ENCODE data around the gene NAGLU. TPM values are rescaled to one million over a fixed set of nuclear protein-coding genes. Genes with fewer than 3 reads are reported as not detected.
A peak's percentile ranks its signal among the peaks of the same experiment; 100 is the strongest.

NAGLU gene
- total RNA-seq = 10 to 100 TPM; 19.3 to 20.5 TPM

GRCh38 chr17:42536048-42536371 is at the start of gene NAGLU:
NAGLU (plus strand) TSS chr17:42536241; CDS start chr17:42536273, 32 bp downstream.
- Mint-ChIP-seq H3K36me3 (ENCODE audit: low read depth) (peaks cover 13% of the 10 kb centered on the region), H3K9me3 (ENCODE audit: insufficient read depth) (no peaks in the 10 kb centered on the region), H3K4me1 (ENCODE audit: low read depth) (peaks cover 59% of the 10 kb centered on the region), H3K27ac (peak within 1 kb of the TSS; percentile 87), H3K4me3 (peak within 1 kb of the TSS; percentile 87), H3K27me3 (ENCODE audit: low read depth) (peaks cover 7% of the 10 kb centered on the region)
- CTCF ChIA-PET = interaction anchor here (0.7 to 3.9 kb wide), 14 partner anchors 9 to 346 kb away, joined by 3 to 23 read pairs (median 4); partner anchors contain the start of gene PSMC3IP
- POLR2A ChIA-PET = interaction anchor here (0.6 to 2.0 kb wide), 5 partner anchors 9 to 269 kb away, joined by 3 to 8 read pairs (median 3); no protein-coding TSS in a partner anchor
- peak; percentile 91 for ATAC-seq
- peak; percentile 88 for DNase-seq

- Mint-ChIP-seq H3K27ac (peak overlapping the region; percentile 0), H3K36me3 (ENCODE audit: low read depth) (no peaks in the 10 kb centered on the region), H3K27me3 (ENCODE audit: low read depth) (peaks cover 10% of the 10 kb centered on the region), H3K4me3 (no peak overlapping the region), H3K4me1 (ENCODE audit: low read depth) (peaks cover 36% of the 10 kb centered on the region), H3K9me3 (ENCODE audit: insufficient read depth) (no peaks in the 10 kb centered on the region)
- ChIA-PET POLR2A (no interaction called here), CTCF (interaction anchor here (0.5 to 1.3 kb wide), 5 partner anchors 19 to 82 kb away, joined by 3 to 6 read pairs (median 4); no protein-coding TSS in a partner anchor)
- DNase-seq (no peak), ATAC-seq (no peak)
Observed at GRCh38 chr17:42488032-42488431, 48.0 kb upstream of the NAGLU start.

GRCh38 chr17:42493319-42493718 is 42.7 kb upstream of the NAGLU start:
- Mint-ChIP-seq H3K36me3 (ENCODE audit: low read depth) (no peaks in the 10 kb centered on the region), H3K27ac (no peak overlapping the region), H3K27me3 (ENCODE audit: low read depth) (peaks cover 8% of the 10 kb centered on the region), H3K9me3 (ENCODE audit: insufficient read depth) (no peaks in the 10 kb centered on the region), H3K4me1 (ENCODE audit: low read depth) (peaks cover 16% of the 10 kb centered on the region), H3K4me3 (no peak overlapping the region)
- CTCF ChIA-PET = interaction anchor here (0.7 kb wide), 1 partner anchor 530 kb away, joined by 3 read pairs; no protein-coding TSS in a partner anchor
- no peak for DNase-seq
- POLR2A ChIA-PET = interaction anchor here (1.1 kb wide), 1 partner anchor 156 kb away, joined by 3 read pairs; no protein-coding TSS in a partner anchor
- ATAC-seq = no peak

- peaks cover 3% of the 10 kb centered on the region for H3K27me3 Mint-ChIP-seq (ENCODE audit: low read depth)
- DNase-seq (no peak), ATAC-seq (no peak)
- ChIA-PET CTCF (interaction anchor here (0.7 to 1.8 kb wide), 7 partner anchors 23 to 247 kb away, joined by 3 to 6 read pairs (median 4); no protein-coding TSS in a partner anchor), POLR2A (no interaction called here)
- H3K9me3 Mint-ChIP-seq (ENCODE audit: insufficient read depth) = no peaks in the 10 kb centered on the region
- H3K27ac Mint-ChIP-seq = no peak overlapping the region
- peaks cover 14% of the 10 kb centered on the region for H3K4me1 Mint-ChIP-seq (ENCODE audit: low read depth)
- no peaks in the 10 kb centered on the region for H3K36me3 Mint-ChIP-seq (ENCODE audit: low read depth)
- no peak overlapping the region for H3K4me3 Mint-ChIP-seq
Observed at GRCh38 chr17:42494673-42495072, 41.4 kb upstream of the NAGLU start.

GRCh38 chr17:42498828-42499227 is 37.2 kb upstream of the NAGLU start:
- Mint-ChIP-seq H3K36me3 (ENCODE audit: low read depth) (no peaks in the 10 kb centered on the region), H3K9me3 (ENCODE audit: insufficient read depth) (no peaks in the 10 kb centered on the region), H3K4me3 (no peak overlapping the region), H3K4me1 (ENCODE audit: low read depth) (peaks cover 14% of the 10 kb centered on the region), H3K27me3 (ENCODE audit: low read depth) (no peaks in the 10 kb centered on the region), H3K27ac (no peak overlapping the region)
- DNase-seq = no peak
- ChIA-PET POLR2A (no interaction called here), CTCF (no interaction called here)
- no peak for ATAC-seq

- Mint-ChIP-seq H3K36me3 (ENCODE audit: low read depth) (no peaks in the 10 kb centered on the region), H3K4me3 (no peak overlapping the region), H3K27ac (no peak overlapping the region), H3K9me3 (ENCODE audit: insufficient read depth) (no peaks in the 10 kb centered on the region), H3K27me3 (ENCODE audit: low read depth) (no peaks in the 10 kb centered on the region), H3K4me1 (ENCODE audit: low read depth) (no peaks in the 10 kb centered on the region)
- POLR2A ChIA-PET = no interaction called here
- ATAC-seq (no peak), DNase-seq (no peak)
- CTCF ChIA-PET = no interaction called here
Observed at GRCh38 chr17:42502091-42502490, 34.0 kb upstream of the NAGLU start.

GRCh38 chr17:42502926-42503325 is 33.1 kb upstream of the NAGLU start:
- H3K27ac Mint-ChIP-seq = no peak overlapping the region
- no peak for ATAC-seq
- POLR2A ChIA-PET = no interaction called here
- H3K27me3 Mint-ChIP-seq (ENCODE audit: low read depth) = peaks cover 5% of the 10 kb centered on the region
- no peaks in the 10 kb centered on the region for H3K36me3 Mint-ChIP-seq (ENCODE audit: low read depth)
- no peaks in the 10 kb centered on the region for H3K9me3 Mint-ChIP-seq (ENCODE audit: insufficient read depth)
- H3K4me1 Mint-ChIP-seq (ENCODE audit: low read depth) = no peaks in the 10 kb centered on the region
- H3K4me3 Mint-ChIP-seq = no peak overlapping the region
- DNase-seq = no peak
- CTCF ChIA-PET = no interaction called here

- peaks cover 10% of the 10 kb centered on the region for H3K4me1 Mint-ChIP-seq (ENCODE audit: low read depth)
- peaks cover 12% of the 10 kb centered on the region for H3K27me3 Mint-ChIP-seq (ENCODE audit: low read depth)
- ChIA-PET CTCF (interaction anchor here (1.2 to 3.5 kb wide), 2 partner anchors 10 to 76 kb away, joined by 3 to 21 read pairs; no protein-coding TSS in a partner anchor), POLR2A (interaction anchor here (0.7 to 0.8 kb wide), 2 partner anchors 78 to 308 kb away, joined by 3 to 4 read pairs; no protein-coding TSS in a partner anchor)
- DNase-seq = no peak
- no peak overlapping the region for H3K27ac Mint-ChIP-seq
- no peaks in the 10 kb centered on the region for H3K9me3 Mint-ChIP-seq (ENCODE audit: insufficient read depth)
- H3K36me3 Mint-ChIP-seq (ENCODE audit: low read depth) = no peaks in the 10 kb centered on the region
- no peak overlapping the region for H3K4me3 Mint-ChIP-seq
- no peak for ATAC-seq
Observed at GRCh38 chr17:42507671-42508070, 28.4 kb upstream of the NAGLU start.

- H3K9me3 Mint-ChIP-seq (ENCODE audit: insufficient read depth) = no peaks in the 10 kb centered on the region
- peaks cover 10% of the 10 kb centered on the region for H3K4me1 Mint-ChIP-seq (ENCODE audit: low read depth)
- H3K27me3 Mint-ChIP-seq (ENCODE audit: low read depth) = peaks cover 12% of the 10 kb centered on the region
- H3K4me3 Mint-ChIP-seq = no peak overlapping the region
- no peaks in the 10 kb centered on the region for H3K36me3 Mint-ChIP-seq (ENCODE audit: low read depth)
- ChIA-PET CTCF (interaction anchor here (1.0 to 3.5 kb wide), 5 partner anchors 9 to 80 kb away, joined by 3 to 21 read pairs (median 5); no protein-coding TSS in a partner anchor), POLR2A (no interaction called here)
- ATAC-seq (no peak), DNase-seq (no peak)
- peak overlapping the region; percentile 13 for H3K27ac Mint-ChIP-seq
Observed at GRCh38 chr17:42508426-42509165, 27.4 kb upstream of the NAGLU start.

GRCh38 chr17:42509409-42509808 is 26.6 kb upstream of the NAGLU start:
- DNase-seq = no peak
- Mint-ChIP-seq H3K36me3 (ENCODE audit: low read depth) (no peaks in the 10 kb centered on the region), H3K4me1 (ENCODE audit: low read depth) (peaks cover 10% of the 10 kb centered on the region), H3K4me3 (no peak overlapping the region), H3K27ac (no peak overlapping the region), H3K27me3 (ENCODE audit: low read depth) (peaks cover 12% of the 10 kb centered on the region), H3K9me3 (ENCODE audit: insufficient read depth) (no peaks in the 10 kb centered on the region)
- POLR2A ChIA-PET = no interaction called here
- no peak for ATAC-seq
- CTCF ChIA-PET = interaction anchor here (1.4 to 3.5 kb wide), 4 partner anchors 8 to 81 kb away, joined by 3 to 21 read pairs (median 6); no protein-coding TSS in a partner anchor

- Mint-ChIP-seq H3K4me3 (no peak overlapping the region), H3K4me1 (ENCODE audit: low read depth) (peaks cover 10% of the 10 kb centered on the region), H3K9me3 (ENCODE audit: insufficient read depth) (no peaks in the 10 kb centered on the region), H3K36me3 (ENCODE audit: low read depth) (no peaks in the 10 kb centered on the region), H3K27ac (no peak overlapping the region), H3K27me3 (ENCODE audit: low read depth) (peaks cover 12% of the 10 kb centered on the region)
- DNase-seq (no peak), ATAC-seq (no peak)
- POLR2A ChIA-PET = interaction anchor here (0.6 kb wide), 1 partner anchor 26 kb away, joined by 3 read pairs; the partner anchor contains the start of gene NAGLU
- CTCF ChIA-PET = interaction anchor here (1.5 to 2.1 kb wide), 2 partner anchors 11 to 81 kb away, joined by 5 to 6 read pairs; no protein-coding TSS in a partner anchor
Observed at GRCh38 chr17:42509841-42510240, 26.2 kb upstream of the NAGLU start.

GRCh38 chr17:42512246-42512645 is 23.8 kb upstream of the NAGLU start:
- Mint-ChIP-seq H3K4me3 (no peak overlapping the region), H3K27ac (no peak overlapping the region), H3K9me3 (ENCODE audit: insufficient read depth) (no peaks in the 10 kb centered on the region), H3K36me3 (ENCODE audit: low read depth) (no peaks in the 10 kb centered on the region), H3K4me1 (ENCODE audit: low read depth) (peaks cover 10% of the 10 kb centered on the region), H3K27me3 (ENCODE audit: low read depth) (peaks cover 11% of the 10 kb centered on the region)
- ChIA-PET CTCF (interaction anchor here (1.1 to 1.4 kb wide), 2 partner anchors 81 to 200 kb away, joined by 3 read pairs; no protein-coding TSS in a partner anchor), POLR2A (no interaction called here)
- no peak for DNase-seq
- ATAC-seq = no peak

Measured in activated CD8-positive, alpha-beta T cell treated with anti-CD3 and anti-CD28 coated beads, Interleukin-2, amount 10 ng/mL, durations not matched to agents 7 days and 5 days (primary cell).